ENCODE data around the gene PLXNA4.

The PLXNA4 gene

GRCh38 chr7:132103718-132104117 is 472.6 kb downstream of the PLXNA4 start:
- no peak for DNase-seq (ENCODE audit: low read depth in 1 of 2, low spot score in 1 of 2)
- TF ChIP-seq REST (IDR thresholded peaks at IDR 0.05; ENCODE audit: insufficient replicate concordance, low read depth) (no peak), SPI1 (IDR thresholded peaks at IDR 0.05; ENCODE audit: borderline replicate concordance, low read depth) (no peak), CTCF (IDR thresholded peaks at IDR 0.05; ENCODE audit: insufficient read depth, low read length) (no peak), POLR2AphosphoS5 (IDR thresholded peaks at IDR 0.05; ENCODE audit: low read depth) (no peak), GABPA (IDR thresholded peaks at IDR 0.05; ENCODE audit: low read depth) (no peak)
- H3K27ac ChIP-seq (replicated peaks), result no peak overlapping the region
- no peak overlapping the region for H3K4me3 ChIP-seq (replicated peaks; ENCODE audit: insufficient read depth, low read length)
- H3K27me3 ChIP-seq (ENCODE audit: insufficient read depth, poor library complexity, severe bottlenecking), result peaks cover 2% of the 10 kb centered on the region

GRCh38 chr7:132102942-132103341 is 473.3 kb downstream of the PLXNA4 start:
- no peak overlapping the region for H3K4me3 ChIP-seq (replicated peaks; ENCODE audit: insufficient read depth, low read length)
- DNase-seq (ENCODE audit: low read depth in 1 of 2, low spot score in 1 of 2), result no peak
- no peak for TF ChIP-seq POLR2AphosphoS5 (IDR thresholded peaks at IDR 0.05; ENCODE audit: low read depth)
- TF ChIP-seq CTCF (IDR thresholded peaks at IDR 0.05; ENCODE audit: insufficient read depth, low read length), result no peak
- no peak for TF ChIP-seq GABPA (IDR thresholded peaks at IDR 0.05; ENCODE audit: low read depth)
- TF ChIP-seq REST (IDR thresholded peaks at IDR 0.05; ENCODE audit: insufficient replicate concordance, low read depth), result no peak
- no peak for TF ChIP-seq SPI1 (IDR thresholded peaks at IDR 0.05; ENCODE audit: borderline replicate concordance, low read depth)
- no peak overlapping the region for H3K27ac ChIP-seq (replicated peaks)
- H3K27me3 ChIP-seq (ENCODE audit: insufficient read depth, poor library complexity, severe bottlenecking), result no peaks in the 10 kb centered on the region

GRCh38 chr7:132102391-132102790 is 473.9 kb downstream of the PLXNA4 start:
- Histone ChIP-seq H3K27me3 (ENCODE audit: insufficient read depth, poor library complexity, severe bottlenecking) (no peaks in the 10 kb centered on the region), H3K27ac (replicated peaks) (no peak overlapping the region), H3K4me3 (replicated peaks; ENCODE audit: insufficient read depth, low read length) (no peak overlapping the region)
- DNase-seq (ENCODE audit: low read depth in 1 of 2, low spot score in 1 of 2), result no peak
- TF ChIP-seq POLR2AphosphoS5 (IDR thresholded peaks at IDR 0.05; ENCODE audit: low read depth) (no peak), REST (IDR thresholded peaks at IDR 0.05; ENCODE audit: insufficient replicate concordance, low read depth) (no peak), SPI1 (IDR thresholded peaks at IDR 0.05; ENCODE audit: borderline replicate concordance, low read depth) (no peak), GABPA (IDR thresholded peaks at IDR 0.05; ENCODE audit: low read depth) (no peak), CTCF (IDR thresholded peaks at IDR 0.05; ENCODE audit: insufficient read depth, low read length) (no peak)
